Cerebellar nuclear complex (tissue), 1 donor: Measurements from ENCODE around the gene ZNF33B.
A peak's percentile ranks its signal among the peaks of the same experiment; 100 is the strongest.
"Not testable (repeated sequence)": the region's sequence is repeated elsewhere in the genome, so short reads cannot be mapped to it uniquely, and the experiment has no call there.

Experiments used
- DNase-seq, 2 experiments: peaks; one replicate each; lab custom pipeline; 2025; lab: John Stamatoyannopoulos, UW

Gene ZNF33B

GRCh38 chr10:42638055-42638820 lies at the start of gene ZNF33B:
ZNF33B (minus strand) TSS chr10:42638570; CDS start chr10:42636928, 1,642 bp downstream.
- DNase-seq, result peak; percentile 63 to 94

GRCh38 chr10:42684517-42684916 lies 46.1 kb upstream of the ZNF33B start:
- no peak for DNase-seq

GRCh38 chr10:42680267-42680666 lies 41.9 kb upstream of the ZNF33B start:
- no peak for DNase-seq

- DNase-seq, result not testable (repeated sequence)
Measured at GRCh38 chr10:42665181-42665979, 27.0 kb upstream of the ZNF33B start.

GRCh38 chr10:42654419-42654818 lies 16.0 kb upstream of the ZNF33B start:
- DNase-seq, result no peak

GRCh38 chr10:42652858-42653257 lies 14.5 kb upstream of the ZNF33B start:
- DNase-seq, result no peak

- no peak for DNase-seq
Measured at GRCh38 chr10:42650374-42650773, 12.0 kb upstream of the ZNF33B start.

GRCh38 chr10:42648512-42648911 lies 10.1 kb upstream of the ZNF33B start:
- DNase-seq, result no peak

- no peak for DNase-seq
Measured at GRCh38 chr10:42646687-42647640, 8.6 kb upstream of the ZNF33B start.

GRCh38 chr10:42646214-42646613 lies 7.8 kb upstream of the ZNF33B start:
- DNase-seq, result no peak

- DNase-seq, result no peak
Measured at GRCh38 chr10:42645516-42645915, 7.1 kb upstream of the ZNF33B start.

- no peak for DNase-seq
Measured at GRCh38 chr10:42645103-42645502, 6.7 kb upstream of the ZNF33B start.

- no peak for DNase-seq
Measured at GRCh38 chr10:42640610-42641229, 2.4 kb upstream of the ZNF33B start.

GRCh38 chr10:42638821-42639270 lies 476 bp upstream of the ZNF33B start:
- no peak for DNase-seq

GRCh38 chr10:42637648-42638054 lies 719 bp downstream of the ZNF33B start:
- DNase-seq, result no peak

- no peak for DNase-seq
Measured at GRCh38 chr10:42637142-42637541, 1.2 kb downstream of the ZNF33B start.

GRCh38 chr10:42635098-42635497 lies 3.3 kb downstream of the ZNF33B start:
- DNase-seq, result no peak

- DNase-seq, result no peak
Measured at GRCh38 chr10:42632564-42632963, 5.8 kb downstream of the ZNF33B start.

GRCh38 chr10:42630537-42631134 lies 7.7 kb downstream of the ZNF33B start:
- no peak for DNase-seq

- DNase-seq, result no peak
Measured at GRCh38 chr10:42623929-42624328, 14.4 kb downstream of the ZNF33B start.

GRCh38 chr10:42618424-42618823 lies 19.9 kb downstream of the ZNF33B start:
- DNase-seq, result no peak
